ENCODE data around the gene TMEM178B. TPM values are rescaled to one million over a fixed set of nuclear protein-coding genes. Genes with fewer than 3 reads are reported as not detected.

The TMEM178B gene
- polyA plus RNA-seq, 1 donor from 2014 or later = 40.7 TPM

DNA sequence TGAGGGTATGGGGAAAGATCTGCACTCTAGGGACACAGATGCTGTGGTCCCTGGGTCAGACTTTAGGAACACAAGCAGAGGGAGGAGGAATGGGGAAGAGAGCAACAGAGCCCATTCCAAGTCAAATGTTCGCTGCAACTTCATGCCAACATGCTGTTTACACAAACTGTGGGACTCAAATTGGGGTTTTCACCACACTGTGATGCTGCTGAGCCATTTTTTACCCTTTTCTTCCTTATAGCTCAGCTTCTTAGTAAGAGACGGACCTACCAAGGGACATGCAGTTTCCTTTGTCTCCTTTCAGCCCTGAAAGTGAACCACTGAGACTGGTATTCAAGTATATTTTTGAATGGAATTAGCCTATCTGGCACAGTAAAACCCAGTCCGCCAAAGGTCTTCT, 413.1 kb downstream of the TMEM178B start:
- no peaks in the 10 kb centered on the region for H4K20me1 ChIP-seq (ENCODE audit: insufficient read depth)
- H3K9ac ChIP-seq (ENCODE audit: low read length) = no peak overlapping the region
- no peak overlapping the region for H3K4me2 ChIP-seq (ENCODE audit: low read length)
- H3K9me3 ChIP-seq (ENCODE audit: low read length) = no peaks in the 10 kb centered on the region
- no peaks in the 10 kb centered on the region for H3K79me2 ChIP-seq (replicated peaks; ENCODE audit: insufficient read depth, low read length)
- H2AFZ ChIP-seq (ENCODE audit: low read depth, low read length) = no peak overlapping the region
- H3K36me3 ChIP-seq (ENCODE audit: insufficient read depth, low read length) = no peaks in the 10 kb centered on the region
- no peaks in the 10 kb centered on the region for H3F3A ChIP-seq (ENCODE audit: insufficient read depth, low read length, poor library complexity, severe bottlenecking)
- no peaks in the 10 kb centered on the region for H3K27me3 ChIP-seq (ENCODE audit: insufficient read depth, low read depth, low read length)
- no peaks in the 10 kb centered on the region for H3K9me2 ChIP-seq (ENCODE audit: insufficient read depth, low read length)
- H3K27ac ChIP-seq (ENCODE audit: low read length) = no peak overlapping the region
- no peak overlapping the region for H3K4me3 ChIP-seq (ENCODE audit: low read length)
- TF ChIP-seq, protein P1, sequence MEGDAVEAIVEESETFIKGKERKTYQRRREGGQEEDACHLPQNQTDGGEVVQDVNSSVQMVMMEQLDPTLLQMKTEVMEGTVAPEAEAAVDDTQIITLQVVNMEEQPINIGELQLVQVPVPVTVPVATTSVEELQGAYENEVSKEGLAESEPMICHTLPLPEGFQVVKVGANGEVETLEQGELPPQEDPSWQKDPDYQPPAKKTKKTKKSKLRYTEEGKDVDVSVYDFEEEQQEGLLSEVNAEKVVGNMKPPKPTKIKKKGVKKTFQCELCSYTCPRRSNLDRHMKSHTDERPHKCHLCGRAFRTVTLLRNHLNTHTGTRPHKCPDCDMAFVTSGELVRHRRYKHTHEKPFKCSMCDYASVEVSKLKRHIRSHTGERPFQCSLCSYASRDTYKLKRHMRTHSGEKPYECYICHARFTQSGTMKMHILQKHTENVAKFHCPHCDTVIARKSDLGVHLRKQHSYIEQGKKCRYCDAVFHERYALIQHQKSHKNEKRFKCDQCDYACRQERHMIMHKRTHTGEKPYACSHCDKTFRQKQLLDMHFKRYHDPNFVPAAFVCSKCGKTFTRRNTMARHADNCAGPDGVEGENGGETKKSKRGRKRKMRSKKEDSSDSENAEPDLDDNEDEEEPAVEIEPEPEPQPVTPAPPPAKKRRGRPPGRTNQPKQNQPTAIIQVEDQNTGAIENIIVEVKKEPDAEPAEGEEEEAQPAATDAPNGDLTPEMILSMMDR (IDR thresholded peaks at IDR 0.05; ENCODE audit: poor library complexity, severe bottlenecking) = no peak
- TF ChIP-seq SMC3 (conservative IDR thresholded peaks at IDR 0.05; ENCODE audit: poor library complexity) (no peak), EP300 (conservative IDR thresholded peaks at IDR 0.05; ENCODE audit: poor library complexity, severe bottlenecking) (no peak), EZH2 (IDR thresholded peaks at IDR 0.05; ENCODE audit: borderline replicate concordance, insufficient read depth, low read length, poor library complexity, severe bottlenecking) (no peak)
- TF ChIP-seq, protein P2, sequence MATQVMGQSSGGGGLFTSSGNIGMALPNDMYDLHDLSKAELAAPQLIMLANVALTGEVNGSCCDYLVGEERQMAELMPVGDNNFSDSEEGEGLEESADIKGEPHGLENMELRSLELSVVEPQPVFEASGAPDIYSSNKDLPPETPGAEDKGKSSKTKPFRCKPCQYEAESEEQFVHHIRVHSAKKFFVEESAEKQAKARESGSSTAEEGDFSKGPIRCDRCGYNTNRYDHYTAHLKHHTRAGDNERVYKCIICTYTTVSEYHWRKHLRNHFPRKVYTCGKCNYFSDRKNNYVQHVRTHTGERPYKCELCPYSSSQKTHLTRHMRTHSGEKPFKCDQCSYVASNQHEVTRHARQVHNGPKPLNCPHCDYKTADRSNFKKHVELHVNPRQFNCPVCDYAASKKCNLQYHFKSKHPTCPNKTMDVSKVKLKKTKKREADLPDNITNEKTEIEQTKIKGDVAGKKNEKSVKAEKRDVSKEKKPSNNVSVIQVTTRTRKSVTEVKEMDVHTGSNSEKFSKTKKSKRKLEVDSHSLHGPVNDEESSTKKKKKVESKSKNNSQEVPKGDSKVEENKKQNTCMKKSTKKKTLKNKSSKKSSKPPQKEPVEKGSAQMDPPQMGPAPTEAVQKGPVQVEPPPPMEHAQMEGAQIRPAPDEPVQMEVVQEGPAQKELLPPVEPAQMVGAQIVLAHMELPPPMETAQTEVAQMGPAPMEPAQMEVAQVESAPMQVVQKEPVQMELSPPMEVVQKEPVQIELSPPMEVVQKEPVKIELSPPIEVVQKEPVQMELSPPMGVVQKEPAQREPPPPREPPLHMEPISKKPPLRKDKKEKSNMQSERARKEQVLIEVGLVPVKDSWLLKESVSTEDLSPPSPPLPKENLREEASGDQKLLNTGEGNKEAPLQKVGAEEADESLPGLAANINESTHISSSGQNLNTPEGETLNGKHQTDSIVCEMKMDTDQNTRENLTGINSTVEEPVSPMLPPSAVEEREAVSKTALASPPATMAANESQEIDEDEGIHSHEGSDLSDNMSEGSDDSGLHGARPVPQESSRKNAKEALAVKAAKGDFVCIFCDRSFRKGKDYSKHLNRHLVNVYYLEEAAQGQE (IDR thresholded peaks at IDR 0.05; ENCODE audit: borderline replicate concordance) = no peak

DNA sequence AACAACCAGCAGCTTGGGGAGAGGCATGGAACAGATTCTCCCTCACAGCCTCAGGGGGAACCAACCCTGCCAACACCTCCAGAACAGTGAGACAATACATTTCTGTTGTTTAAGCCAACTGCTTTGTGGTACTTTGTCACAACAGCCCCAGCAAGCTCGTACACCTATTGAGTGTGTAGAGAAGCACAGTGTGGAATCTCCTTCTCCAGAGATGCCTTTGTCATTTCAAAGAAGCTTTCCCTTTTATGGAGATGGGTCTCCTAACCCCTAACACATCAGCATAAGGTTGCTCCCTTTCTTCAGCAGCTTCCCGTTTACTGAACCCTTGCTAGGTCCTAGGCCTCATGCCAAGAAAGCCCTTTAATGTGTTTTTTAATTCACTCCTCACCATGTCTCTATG, 416.6 kb downstream of the TMEM178B start:
- H3K4me2 ChIP-seq (ENCODE audit: low read length) = no peak overlapping the region
- H3F3A ChIP-seq (ENCODE audit: insufficient read depth, low read length, poor library complexity, severe bottlenecking) = no peaks in the 10 kb centered on the region
- TF ChIP-seq TAF1 (IDR thresholded peaks at IDR 0.05; ENCODE audit: low read depth) (no peak), RAD21 (conservative IDR thresholded peaks at IDR 0.05) (no peak)
- H3K9me3 ChIP-seq (ENCODE audit: low read length) = no peaks in the 10 kb centered on the region
- no peaks in the 10 kb centered on the region for H3K9me2 ChIP-seq (ENCODE audit: insufficient read depth, low read length)
- no peaks in the 10 kb centered on the region for H3K79me2 ChIP-seq (replicated peaks; ENCODE audit: insufficient read depth, low read length)
- H3K9ac ChIP-seq (ENCODE audit: low read length) = no peak overlapping the region
- no peak overlapping the region for H3K27ac ChIP-seq (ENCODE audit: low read length)
- no peak overlapping the region for H2AFZ ChIP-seq (ENCODE audit: low read depth, low read length)
- no peak overlapping the region for H3K4me3 ChIP-seq (ENCODE audit: low read length)
- H4K20me1 ChIP-seq (ENCODE audit: insufficient read depth) = no peaks in the 10 kb centered on the region
- H3K36me3 ChIP-seq (ENCODE audit: insufficient read depth, low read length) = no peaks in the 10 kb centered on the region
- H3K27me3 ChIP-seq (ENCODE audit: insufficient read depth, low read depth, low read length) = no peaks in the 10 kb centered on the region

DNA sequence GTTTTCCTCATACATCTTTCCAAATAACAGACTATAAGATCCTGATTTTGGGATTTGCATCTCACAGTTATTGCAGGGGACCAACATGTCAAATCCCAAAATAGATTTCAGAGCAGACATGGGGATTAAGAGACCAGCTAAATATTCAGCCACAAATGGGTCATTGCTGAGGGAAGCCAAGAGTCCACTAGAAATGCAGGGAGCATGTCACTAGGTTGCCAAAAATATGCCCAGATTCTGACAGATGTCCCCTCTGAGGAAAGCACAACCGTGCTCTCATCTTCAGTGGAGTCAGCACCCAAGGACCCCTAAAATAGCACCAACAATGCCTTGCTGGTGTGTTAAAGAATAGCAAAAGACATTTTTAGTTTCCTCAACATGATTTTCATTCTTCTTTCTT, 421.2 kb downstream of the TMEM178B start:
- Histone ChIP-seq H3K9me2 (ENCODE audit: insufficient read depth, low read length) (no peaks in the 10 kb centered on the region), H3K27me3 (ENCODE audit: insufficient read depth, low read depth, low read length) (no peaks in the 10 kb centered on the region), H3K4me2 (ENCODE audit: low read length) (no peak overlapping the region), H3K9ac (ENCODE audit: low read length) (no peak overlapping the region), H3K4me3 (ENCODE audit: low read length) (no peak overlapping the region), H2AFZ (ENCODE audit: low read depth, low read length) (no peak overlapping the region), H3K9me3 (ENCODE audit: low read length) (no peaks in the 10 kb centered on the region), H3K36me3 (ENCODE audit: insufficient read depth, low read length) (no peaks in the 10 kb centered on the region), H3K27ac (ENCODE audit: low read length) (no peak overlapping the region), H3F3A (ENCODE audit: insufficient read depth, low read length, poor library complexity, severe bottlenecking) (no peaks in the 10 kb centered on the region), H4K20me1 (ENCODE audit: insufficient read depth) (no peaks in the 10 kb centered on the region), H3K79me2 (replicated peaks; ENCODE audit: insufficient read depth, low read length) (no peaks in the 10 kb centered on the region)
- TF ChIP-seq RAD21 (conservative IDR thresholded peaks at IDR 0.05) (no peak), POLR2AphosphoS5 (IDR thresholded peaks at IDR 0.05) (no peak)

All from neural cell (in vitro differentiated cells).